ENCODE results near the gene SLC27A4. TPM values are rescaled to one million over a fixed set of nuclear protein-coding genes. Genes with fewer than 3 reads are reported as not detected.

SLC27A4 gene
- total RNA-seq, 2 experiments from 2014 or later = 14.2 to 16.0 TPM

GRCh38 chr9:128297221-128297773 is 43.0 kb upstream of the SLC27A4 start:
- no peak overlapping the region for H3K4me3 ChIP-seq (ENCODE audit: low read depth, low read length, poor library complexity, severe bottlenecking)
- intact Hi-C loops (cut with micrococcal nuclease; ENCODE audit: unreplicated experiment) = no loop called here
- ChIA-PET POLR2A (no interaction called here), CTCF (ENCODE audit: unreplicated experiment) (no interaction called here)
- BruUV-seq (replicated peaks) = no TSS peak
- no peak overlapping the region for H2AFZ ChIP-seq (ENCODE audit: low read length)
- no peak overlapping the region for H3K27ac ChIP-seq (ENCODE audit: low read depth, low read length, poor library complexity, severe bottlenecking)
- TF ChIP-seq, protein P1, sequence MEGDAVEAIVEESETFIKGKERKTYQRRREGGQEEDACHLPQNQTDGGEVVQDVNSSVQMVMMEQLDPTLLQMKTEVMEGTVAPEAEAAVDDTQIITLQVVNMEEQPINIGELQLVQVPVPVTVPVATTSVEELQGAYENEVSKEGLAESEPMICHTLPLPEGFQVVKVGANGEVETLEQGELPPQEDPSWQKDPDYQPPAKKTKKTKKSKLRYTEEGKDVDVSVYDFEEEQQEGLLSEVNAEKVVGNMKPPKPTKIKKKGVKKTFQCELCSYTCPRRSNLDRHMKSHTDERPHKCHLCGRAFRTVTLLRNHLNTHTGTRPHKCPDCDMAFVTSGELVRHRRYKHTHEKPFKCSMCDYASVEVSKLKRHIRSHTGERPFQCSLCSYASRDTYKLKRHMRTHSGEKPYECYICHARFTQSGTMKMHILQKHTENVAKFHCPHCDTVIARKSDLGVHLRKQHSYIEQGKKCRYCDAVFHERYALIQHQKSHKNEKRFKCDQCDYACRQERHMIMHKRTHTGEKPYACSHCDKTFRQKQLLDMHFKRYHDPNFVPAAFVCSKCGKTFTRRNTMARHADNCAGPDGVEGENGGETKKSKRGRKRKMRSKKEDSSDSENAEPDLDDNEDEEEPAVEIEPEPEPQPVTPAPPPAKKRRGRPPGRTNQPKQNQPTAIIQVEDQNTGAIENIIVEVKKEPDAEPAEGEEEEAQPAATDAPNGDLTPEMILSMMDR (conservative IDR thresholded peaks at IDR 0.05; ENCODE audit: low read length) = no peak
- no peak for TF ChIP-seq EZH2phosphoT487 (IDR thresholded peaks at IDR 0.05; ENCODE audit: borderline replicate concordance, low read depth, low read length)
- no peak overlapping the region for H3K4me2 ChIP-seq (ENCODE audit: low read length)
- no peaks in the 10 kb centered on the region for H3K9me3 ChIP-seq (ENCODE audit: low read length)
- no peaks in the 10 kb centered on the region for H3K79me2 ChIP-seq (ENCODE audit: insufficient read depth, low read depth, low read length)
- H3K9me2 ChIP-seq (ENCODE audit: insufficient read depth, low read length) = no peaks in the 10 kb centered on the region
- no peaks in the 10 kb centered on the region for H3K36me3 ChIP-seq (ENCODE audit: insufficient read depth, low read length)
- no peak for DNase-seq (ENCODE audit: low spot score)
- no peaks in the 10 kb centered on the region for H4K20me1 ChIP-seq (ENCODE audit: insufficient read depth, low read length)
- peaks cover 8% of the 10 kb centered on the region for H3K4me1 ChIP-seq (ENCODE audit: insufficient read depth, low read length, poor library complexity, severe bottlenecking)

- no peak overlapping the region for H3K27ac ChIP-seq (ENCODE audit: low read depth, low read length, poor library complexity, severe bottlenecking)
- CTCF ChIA-PET (ENCODE audit: unreplicated experiment) = no interaction called here
- no peak overlapping the region for H2AFZ ChIP-seq (ENCODE audit: low read length)
- H3K36me3 ChIP-seq (ENCODE audit: insufficient read depth, low read length) = no peaks in the 10 kb centered on the region
- H3K79me2 ChIP-seq (ENCODE audit: insufficient read depth, low read depth, low read length) = no peaks in the 10 kb centered on the region
- no peaks in the 10 kb centered on the region for H3K4me1 ChIP-seq (ENCODE audit: insufficient read depth, low read length, poor library complexity, severe bottlenecking)
- H3K4me3 ChIP-seq (ENCODE audit: low read depth, low read length, poor library complexity, severe bottlenecking) = no peak overlapping the region
- no TSS peak for BruUV-seq (replicated peaks)
- POLR2A ChIA-PET = no interaction called here
- H4K20me1 ChIP-seq (ENCODE audit: insufficient read depth, low read length) = no peaks in the 10 kb centered on the region
- H3K4me2 ChIP-seq (ENCODE audit: low read length) = no peak overlapping the region
- no peak for DNase-seq (ENCODE audit: low spot score)
- H3K9me2 ChIP-seq (ENCODE audit: insufficient read depth, low read length) = no peaks in the 10 kb centered on the region
- H3K9me3 ChIP-seq (ENCODE audit: low read length) = no peaks in the 10 kb centered on the region
- TF ChIP-seq, protein P1 (conservative IDR thresholded peaks at IDR 0.05; ENCODE audit: low read length) = no peak
- TF ChIP-seq EZH2phosphoT487 (IDR thresholded peaks at IDR 0.05; ENCODE audit: borderline replicate concordance, low read depth, low read length) = no peak
- intact Hi-C loops (cut with micrococcal nuclease; ENCODE audit: unreplicated experiment) = no loop called here
These were observed 41.5 kb upstream of the SLC27A4 start for GRCh38 chr9:128298535-128299482.
